GM12875 (cell line): ENCODE data around the gene SFTPD.

Source experiments
- H3K4me3 ChIP-seq: one replicate; pipeline ENCODE4 v1.5.1; 2011; ENCODE audit warnings: low read depth, low read length, control low read depth
- CTCF ChIP-seq: IDR thresholded peaks from 2 replicates; pipeline ENCODE4 v1.5.1; 2011; ENCODE audit warnings: low read depth, mild to moderate bottlenecking, control low read depth, inconsistent platforms, low read length, moderate library complexity, borderline replicate concordance; ENCODE audit not compliant: insufficient read depth

SFTPD gene

GRCh38 chr10:79939969-79940368, 8.9 kb downstream of the SFTPD start:
- TF ChIP-seq CTCF: no peak
- H3K4me3 ChIP-seq: no peak overlapping the region

GRCh38 chr10:79938728-79939406, 10.0 kb downstream of the SFTPD start:
- TF ChIP-seq CTCF: no peak
- no peak overlapping the region for H3K4me3 ChIP-seq

- H3K4me3 ChIP-seq: no peak overlapping the region
- TF ChIP-seq CTCF: no peak
Measured at GRCh38 chr10:79937701-79938151, 11.2 kb downstream of the SFTPD start.

- no peak overlapping the region for H3K4me3 ChIP-seq
- TF ChIP-seq CTCF: no peak
Measured at GRCh38 chr10:79936625-79937615, 12.0 kb downstream of the SFTPD start.

- no peak overlapping the region for H3K4me3 ChIP-seq
- TF ChIP-seq CTCF: no peak
Measured at GRCh38 chr10:79933961-79934360, 14.9 kb downstream of the SFTPD start.

- no peak for TF ChIP-seq CTCF
Measured at GRCh38 chr10:79932841-79933379, 16.0 kb downstream of the SFTPD start.

More at GRCh38 chr10:79932841-79933379, 16.0 kb downstream of the SFTPD start:
- no peak overlapping the region for H3K4me3 ChIP-seq
